GM13977 (cell line): ENCODE results near the gene ASB8.

Experiments used
- DNase-seq: peaks from one replicate; pipeline ENCODE4 v3.0.0; 2012; ENCODE audit warnings: low spot score
- in situ Hi-C: fragments of 300-500 bp; cut with MboI; formaldehyde crosslinking; loops from one replicate; pipeline ENCODE4 v1.12.0; 2022; ENCODE audit warnings: low sequenced_read_pairs, low pct_unique_long_range_greater_than_20kb, mixed read lengths, inconsistent platforms; ENCODE audit not compliant: unreplicated experiment
- TF ChIP-seq, protein P1 (sequence below): IDR thresholded peaks from 2 replicates; pipeline ENCODE4 v1.5.1; 2012; ENCODE audit warnings: mild to moderate bottlenecking, control low read depth; ENCODE audit not compliant: insufficient read depth; ENCODE audit errors: extremely low read depth, missing control alignments

The ASB8 gene

DNA sequence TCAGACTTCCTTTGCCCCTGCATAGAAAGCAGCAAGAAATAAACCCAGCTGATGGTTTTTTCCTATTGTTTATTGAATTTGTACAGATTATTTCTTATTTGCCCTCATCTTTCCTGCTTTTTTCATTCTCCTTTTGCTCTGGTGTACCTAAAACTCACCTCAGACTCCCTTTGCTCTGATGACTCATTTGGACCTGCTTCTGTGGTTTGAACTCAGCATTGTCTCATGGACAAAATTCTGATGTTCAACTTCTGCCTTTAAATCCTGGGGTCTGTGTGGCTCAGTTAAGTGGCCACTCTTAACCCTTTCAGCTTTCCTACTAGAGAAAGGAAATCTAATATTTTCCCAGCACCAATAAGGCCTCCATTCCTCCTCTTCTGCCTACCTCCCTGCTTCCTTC lies 47.9 kb downstream of the ASB8 start:
- no peak for DNase-seq
- in situ Hi-C loops = no loop called here
- TF ChIP-seq, protein P1, sequence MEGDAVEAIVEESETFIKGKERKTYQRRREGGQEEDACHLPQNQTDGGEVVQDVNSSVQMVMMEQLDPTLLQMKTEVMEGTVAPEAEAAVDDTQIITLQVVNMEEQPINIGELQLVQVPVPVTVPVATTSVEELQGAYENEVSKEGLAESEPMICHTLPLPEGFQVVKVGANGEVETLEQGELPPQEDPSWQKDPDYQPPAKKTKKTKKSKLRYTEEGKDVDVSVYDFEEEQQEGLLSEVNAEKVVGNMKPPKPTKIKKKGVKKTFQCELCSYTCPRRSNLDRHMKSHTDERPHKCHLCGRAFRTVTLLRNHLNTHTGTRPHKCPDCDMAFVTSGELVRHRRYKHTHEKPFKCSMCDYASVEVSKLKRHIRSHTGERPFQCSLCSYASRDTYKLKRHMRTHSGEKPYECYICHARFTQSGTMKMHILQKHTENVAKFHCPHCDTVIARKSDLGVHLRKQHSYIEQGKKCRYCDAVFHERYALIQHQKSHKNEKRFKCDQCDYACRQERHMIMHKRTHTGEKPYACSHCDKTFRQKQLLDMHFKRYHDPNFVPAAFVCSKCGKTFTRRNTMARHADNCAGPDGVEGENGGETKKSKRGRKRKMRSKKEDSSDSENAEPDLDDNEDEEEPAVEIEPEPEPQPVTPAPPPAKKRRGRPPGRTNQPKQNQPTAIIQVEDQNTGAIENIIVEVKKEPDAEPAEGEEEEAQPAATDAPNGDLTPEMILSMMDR = no peak

DNA sequence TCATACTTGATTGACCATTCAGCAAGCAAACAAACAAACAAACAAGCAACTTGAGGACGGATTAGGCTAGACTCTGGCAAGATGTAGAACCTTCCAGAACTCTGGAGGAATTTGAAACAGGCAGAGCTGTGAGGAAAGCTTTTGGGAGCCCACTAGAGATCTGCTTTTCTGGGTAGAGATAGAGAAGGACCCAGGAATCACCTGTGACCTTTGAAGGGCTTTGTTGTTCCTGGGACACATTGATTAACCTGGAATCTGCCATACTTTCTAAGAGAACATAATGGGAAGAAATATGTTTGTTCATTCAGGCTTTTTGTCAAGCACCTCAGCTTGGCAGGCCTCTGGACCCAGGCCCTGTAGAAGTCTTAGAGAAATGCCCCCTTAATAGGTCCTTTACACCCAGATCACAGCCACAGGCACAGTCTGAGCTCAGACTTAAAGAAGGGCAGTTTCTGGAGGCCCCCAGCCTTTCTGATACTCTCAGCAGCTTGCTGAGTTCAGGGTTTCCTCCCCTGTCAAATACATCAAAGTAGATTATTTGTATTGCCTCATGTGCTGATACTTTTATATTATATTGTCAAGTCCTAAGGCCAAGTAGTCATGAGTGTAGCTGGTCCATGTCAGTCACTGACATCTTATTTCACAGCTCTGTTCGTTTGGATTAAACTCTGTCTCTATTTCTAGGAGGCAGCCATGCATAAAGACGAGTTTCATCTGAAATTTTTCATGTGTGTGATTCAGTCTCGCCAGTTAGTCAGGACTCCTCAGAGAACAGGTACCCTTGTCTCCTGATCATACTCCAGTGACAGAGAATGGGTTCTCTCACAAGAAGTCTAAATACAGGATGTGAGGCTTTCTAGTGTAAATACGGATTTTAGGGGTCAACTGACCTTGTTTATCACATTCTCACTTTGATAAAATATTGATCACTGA lies 50.4 kb downstream of the ASB8 start:
- TF ChIP-seq, protein P1 = no peak
- no peak for DNase-seq
- in situ Hi-C loops = no loop called here

DNA sequence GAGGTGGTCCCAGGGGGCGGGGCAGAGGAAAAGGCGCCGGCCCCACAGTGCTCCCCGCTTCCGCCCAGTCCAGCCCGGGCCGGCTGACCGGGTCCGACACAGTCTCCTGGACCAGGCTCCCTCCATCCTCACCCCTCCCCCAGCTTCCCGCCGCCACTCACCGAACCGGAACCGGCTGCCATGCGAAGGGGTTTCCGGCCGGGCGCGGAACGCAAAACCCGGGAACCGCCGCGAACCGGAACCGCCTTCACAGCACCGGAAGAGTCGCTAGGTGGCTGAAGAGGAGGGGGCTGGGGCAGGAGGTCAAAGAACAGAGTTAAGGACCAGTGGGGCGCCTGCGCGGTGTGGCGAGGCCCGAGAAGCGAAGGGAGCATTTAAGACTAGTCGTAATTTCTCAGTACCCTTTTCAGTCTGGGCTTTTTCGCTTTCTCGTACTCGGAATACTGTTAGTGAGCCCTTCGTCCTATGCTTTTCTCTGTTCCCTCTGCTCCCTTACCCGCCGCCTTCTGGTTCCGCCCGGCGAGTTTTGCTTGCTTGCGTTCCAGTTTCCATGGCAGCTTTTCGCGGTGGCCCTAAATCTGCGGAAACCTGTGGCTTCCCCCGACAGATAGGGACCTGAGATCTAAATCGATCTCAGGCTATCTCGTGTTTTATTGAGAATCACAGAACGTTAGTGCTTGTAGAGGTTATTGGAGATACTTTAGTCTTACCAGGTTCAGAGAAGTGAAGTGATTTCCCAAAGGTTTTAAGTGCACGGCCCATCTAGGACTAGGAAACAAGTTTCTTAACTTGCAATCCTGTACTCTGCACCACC lies 51.2 kb downstream of the ASB8 start, which contains the start of gene SENP1:
SENP1 (minus strand) TSS at position 213 of the 814 bp plus-strand sequence. CDS start 4,607 bp downstream, outside the sequence.
- TF ChIP-seq, protein P1 = no peak
- peak; percentile 87 for DNase-seq
- in situ Hi-C loops = no loop called here

DNA sequence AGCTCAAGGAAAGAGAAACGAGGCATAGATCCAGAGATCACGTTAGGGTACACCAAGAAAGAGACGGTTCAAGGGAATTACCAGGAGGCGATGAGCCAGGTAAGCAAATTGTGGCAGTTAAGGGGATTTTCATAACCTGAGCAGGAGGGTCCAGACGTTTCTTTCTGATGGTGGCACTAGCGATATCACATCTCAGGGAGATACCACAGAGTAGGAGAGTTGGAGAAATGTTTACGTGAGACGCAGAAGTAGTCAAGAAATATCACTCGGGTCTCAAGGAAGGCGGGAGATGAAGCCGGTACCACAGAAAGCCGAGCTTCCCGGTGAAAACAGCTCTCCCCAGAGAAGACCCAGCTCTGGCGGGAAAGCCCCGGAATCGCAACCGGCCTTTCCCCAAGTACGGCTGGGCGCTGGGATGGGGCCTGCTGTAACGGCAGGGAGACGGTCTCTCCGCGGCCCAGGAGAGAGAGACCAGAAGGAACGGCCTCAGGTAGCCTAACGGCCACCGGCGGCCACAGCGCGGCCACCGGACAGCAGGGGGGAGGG lies 51.9 kb downstream of the ASB8 start:
- in situ Hi-C loops = no loop called here
- peak; percentile 61 for DNase-seq
- TF ChIP-seq, protein P1 = no peak

DNA sequence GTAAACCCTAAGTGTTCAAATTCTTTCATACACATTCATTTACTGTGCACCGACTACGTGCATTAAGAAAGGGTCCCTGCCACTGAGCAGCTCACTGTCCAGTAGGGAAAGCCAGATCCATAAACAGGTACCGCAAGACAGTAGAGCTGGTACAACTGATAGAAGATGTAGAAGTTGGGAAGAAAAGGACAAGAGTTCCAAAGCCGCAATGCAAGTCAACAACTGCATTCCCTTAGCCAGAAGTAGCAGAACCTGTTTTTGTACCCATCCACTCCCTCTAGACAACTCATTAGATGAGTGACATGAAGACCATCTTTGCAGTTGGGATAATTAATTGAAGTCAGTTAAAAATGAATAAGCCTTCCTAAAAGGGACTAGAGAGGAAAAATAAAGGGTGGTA lies 52.8 kb downstream of the ASB8 start:
- TF ChIP-seq, protein P1 = no peak
- no peak for DNase-seq
- in situ Hi-C loops = no loop called here
